AG10803 (cell line): ENCODE data around the gene VPS8.

Experiments
- DNase-seq: peaks from one replicate; pipeline ENCODE4 v3.0.0; 2010; ENCODE audit warnings: low read depth
- H3K4me3 ChIP-seq: 2 replicates; pipeline ENCODE4 v1.5.1; 2011; ENCODE audit warnings: mild to moderate bottlenecking, low read length, control low read depth
- TF ChIP-seq, protein P1 (sequence below): conservative IDR thresholded peaks from 2 replicates; pipeline ENCODE4 v1.5.1; 2011; ENCODE audit warnings: mild to moderate bottlenecking, low read length, control low read depth, inconsistent platforms

The VPS8 gene

DNA sequence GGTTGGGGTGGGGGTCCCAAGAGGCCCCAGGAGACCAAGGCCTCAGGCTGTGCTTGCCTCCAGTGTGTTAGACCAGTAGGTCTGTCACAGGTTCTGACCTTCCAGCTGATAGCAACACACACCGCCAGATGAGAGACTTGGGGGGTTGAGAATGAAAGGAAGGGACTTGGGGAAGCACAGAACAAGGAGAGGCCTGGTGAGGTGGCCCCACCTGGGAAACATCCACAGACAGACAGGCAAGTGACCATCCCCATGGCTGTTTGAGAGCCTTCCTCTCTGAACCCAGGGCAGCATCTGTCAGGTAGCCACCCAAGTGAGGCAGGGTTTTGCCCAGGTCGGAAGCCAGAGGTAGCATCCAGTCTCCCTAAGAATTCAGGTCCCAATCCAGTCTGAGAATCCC is 35.0 kb upstream of the VPS8 start:
- no peak for DNase-seq
- TF ChIP-seq, protein P1, sequence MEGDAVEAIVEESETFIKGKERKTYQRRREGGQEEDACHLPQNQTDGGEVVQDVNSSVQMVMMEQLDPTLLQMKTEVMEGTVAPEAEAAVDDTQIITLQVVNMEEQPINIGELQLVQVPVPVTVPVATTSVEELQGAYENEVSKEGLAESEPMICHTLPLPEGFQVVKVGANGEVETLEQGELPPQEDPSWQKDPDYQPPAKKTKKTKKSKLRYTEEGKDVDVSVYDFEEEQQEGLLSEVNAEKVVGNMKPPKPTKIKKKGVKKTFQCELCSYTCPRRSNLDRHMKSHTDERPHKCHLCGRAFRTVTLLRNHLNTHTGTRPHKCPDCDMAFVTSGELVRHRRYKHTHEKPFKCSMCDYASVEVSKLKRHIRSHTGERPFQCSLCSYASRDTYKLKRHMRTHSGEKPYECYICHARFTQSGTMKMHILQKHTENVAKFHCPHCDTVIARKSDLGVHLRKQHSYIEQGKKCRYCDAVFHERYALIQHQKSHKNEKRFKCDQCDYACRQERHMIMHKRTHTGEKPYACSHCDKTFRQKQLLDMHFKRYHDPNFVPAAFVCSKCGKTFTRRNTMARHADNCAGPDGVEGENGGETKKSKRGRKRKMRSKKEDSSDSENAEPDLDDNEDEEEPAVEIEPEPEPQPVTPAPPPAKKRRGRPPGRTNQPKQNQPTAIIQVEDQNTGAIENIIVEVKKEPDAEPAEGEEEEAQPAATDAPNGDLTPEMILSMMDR, result no peak
- H3K4me3 ChIP-seq, result no peak overlapping the region

DNA sequence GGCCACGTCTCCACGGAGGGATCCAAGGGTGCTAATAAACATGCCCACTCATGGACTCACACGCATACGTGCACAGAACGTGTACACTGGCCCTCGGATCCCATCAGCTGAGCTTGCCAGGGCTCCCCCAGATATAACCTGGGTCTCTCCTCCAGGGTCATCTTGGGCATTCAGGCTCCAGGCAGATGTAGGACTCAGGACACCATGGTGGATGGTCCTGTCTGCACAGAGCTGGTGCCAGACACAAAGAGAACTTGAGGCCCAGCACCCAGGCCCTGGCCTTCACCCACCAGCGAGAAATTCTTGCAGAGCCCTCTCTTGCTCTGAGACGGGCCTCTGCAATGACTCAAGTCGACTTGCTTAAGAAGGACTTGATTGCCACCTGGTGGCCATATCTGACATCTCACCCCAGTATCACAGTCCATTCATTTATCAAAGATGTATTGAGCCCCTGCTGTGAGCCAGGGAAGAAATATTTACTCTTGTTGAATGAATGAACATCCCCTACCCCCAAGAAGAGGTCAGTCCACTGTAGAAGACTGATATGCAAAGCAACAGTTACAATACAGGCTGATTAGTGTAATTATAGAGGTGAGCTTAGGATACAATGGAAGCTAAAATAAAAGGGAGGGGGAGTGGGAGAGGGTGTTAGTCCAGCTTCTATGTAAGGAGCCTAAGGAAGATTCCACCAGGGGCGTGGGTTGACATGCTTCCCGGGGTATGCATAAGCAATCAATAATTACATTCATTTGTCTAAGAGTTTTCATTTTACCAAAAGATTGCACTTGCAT is 34.2 kb upstream of the VPS8 start:
- DNase-seq, result peak; percentile 97
- TF ChIP-seq, protein P1, result peak; percentile 79
- H3K4me3 ChIP-seq, result no peak overlapping the region

DNA sequence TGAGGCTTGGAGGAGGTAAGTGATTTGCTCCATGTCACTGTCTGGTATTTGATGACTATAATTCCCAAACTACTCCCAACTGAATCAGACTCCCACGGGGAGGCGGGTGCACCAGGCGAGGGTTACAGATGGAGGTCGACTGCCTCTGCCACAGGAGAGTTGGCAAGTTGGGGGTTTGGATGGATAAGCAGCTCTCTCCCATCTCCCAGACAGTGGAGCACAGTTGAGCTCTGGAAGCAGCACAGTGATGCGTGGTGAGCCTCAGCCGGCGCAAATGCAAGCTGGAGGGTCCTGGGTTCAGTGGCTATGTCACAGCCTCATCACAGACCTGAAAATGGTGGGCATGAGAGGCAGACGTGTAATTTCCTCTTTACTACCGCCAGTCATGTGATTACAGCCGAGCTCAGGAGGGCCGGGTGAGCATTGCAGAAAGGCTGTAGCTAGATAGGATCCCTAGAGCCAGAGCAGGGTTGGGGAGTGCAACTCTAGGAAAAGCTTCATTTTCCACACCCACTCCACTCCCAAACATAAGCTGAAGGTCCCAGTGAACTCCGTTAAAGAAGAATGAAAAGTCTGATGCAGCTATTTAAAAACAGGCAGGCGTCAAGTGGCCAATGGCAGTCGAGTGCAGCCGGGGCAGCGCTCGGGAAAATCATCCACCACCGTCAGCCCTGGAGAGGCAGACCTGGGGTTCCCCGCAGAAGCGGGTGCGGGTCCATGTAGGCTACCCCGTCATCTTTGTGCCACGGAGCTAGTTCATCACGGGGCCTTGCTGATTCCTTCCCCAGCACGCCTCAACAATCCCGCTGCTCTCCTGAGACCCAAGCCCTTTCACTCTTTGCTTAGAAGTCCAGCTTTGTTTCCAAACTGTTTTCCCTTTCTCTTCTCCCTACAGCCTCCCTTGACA is 33.3 kb upstream of the VPS8 start:
- H3K4me3 ChIP-seq, result no peak overlapping the region
- TF ChIP-seq, protein P1, result no peak
- DNase-seq, result no peak

DNA sequence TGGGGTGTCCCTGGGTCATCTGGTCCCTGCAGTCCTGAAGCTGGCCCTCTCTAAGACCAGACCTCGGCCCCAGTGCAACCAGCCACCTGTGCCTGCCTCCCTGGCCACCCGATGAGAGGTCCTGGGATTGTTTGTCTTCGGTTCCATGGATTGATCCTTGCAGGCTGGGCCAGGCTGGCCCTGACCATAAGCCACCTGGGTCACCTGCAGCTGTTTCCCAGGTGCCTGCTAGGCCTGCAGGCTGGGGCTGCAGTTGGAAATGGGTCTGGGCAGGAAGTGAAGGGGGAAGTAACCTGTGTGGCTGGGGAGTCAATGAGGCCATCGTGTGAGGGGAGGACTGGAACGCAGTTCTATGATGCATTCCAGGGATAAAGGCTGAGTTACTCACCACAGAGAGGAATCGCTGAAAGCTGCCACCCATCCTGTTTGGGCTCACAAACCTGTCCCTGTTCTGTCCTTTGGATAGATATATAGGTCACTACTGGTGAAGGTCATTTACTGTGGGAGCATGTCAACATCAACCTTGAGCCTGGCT is 30.9 kb upstream of the VPS8 start:
- no peak overlapping the region for H3K4me3 ChIP-seq
- DNase-seq, result peak; percentile 39
- TF ChIP-seq, protein P1, result no peak

- TF ChIP-seq, protein P1, result no peak
- no peak overlapping the region for H3K4me3 ChIP-seq
- no peak for DNase-seq
Measured at GRCh38 chr3:184781801-184782200, 30.2 kb upstream of the VPS8 start.

GRCh38 chr3:184783319-184783718 is 28.6 kb upstream of the VPS8 start:
- TF ChIP-seq, protein P1, result no peak
- H3K4me3 ChIP-seq, result no peak overlapping the region
- no peak for DNase-seq
